ENCODE results near the gene ELMO1.

The ELMO1 gene

DNA sequence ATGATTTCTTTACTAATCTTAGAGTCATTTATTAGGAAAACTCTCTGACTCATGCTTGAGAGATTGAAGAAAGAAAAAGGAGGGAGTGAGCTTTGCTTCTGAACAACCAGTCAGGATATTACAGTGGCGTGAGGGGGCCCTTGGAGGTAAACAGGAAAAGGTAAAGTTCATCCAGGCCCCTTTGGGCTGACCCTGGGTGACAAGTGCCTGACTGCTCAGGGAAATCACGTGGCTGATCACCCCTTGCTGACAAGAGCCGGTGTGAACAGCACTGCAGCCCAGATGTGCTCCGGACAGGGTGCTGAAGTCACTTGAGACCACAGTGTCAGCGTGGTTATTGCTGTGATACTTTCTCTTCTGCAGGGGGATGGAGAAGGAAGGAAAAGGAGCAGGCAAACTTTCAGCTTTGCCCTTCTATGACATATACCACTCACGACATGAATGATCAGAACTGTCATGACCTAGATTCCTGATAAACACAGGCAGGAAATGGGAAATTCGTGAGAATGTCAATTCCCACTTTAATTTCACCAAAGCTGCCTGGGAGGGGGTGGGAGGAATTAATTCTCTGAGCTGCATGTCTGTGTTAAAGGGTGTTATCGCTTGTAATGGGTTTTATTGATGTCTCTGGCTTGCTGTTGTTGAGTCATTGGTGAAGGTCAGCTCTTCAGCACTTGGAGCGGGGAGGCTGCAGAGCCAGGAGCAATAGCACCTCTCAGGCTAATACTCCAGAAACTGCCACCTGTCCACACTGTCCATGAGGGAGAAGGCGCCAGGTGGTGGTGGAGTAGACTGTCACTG is 584.6 kb downstream of the ELMO1 start:
- Histone ChIP-seq H3K27ac (no peak overlapping the region), H3K4me3 (no peak overlapping the region)
- no peak for DNase-seq (ENCODE audit: low spot score)
- TF ChIP-seq, protein P1, sequence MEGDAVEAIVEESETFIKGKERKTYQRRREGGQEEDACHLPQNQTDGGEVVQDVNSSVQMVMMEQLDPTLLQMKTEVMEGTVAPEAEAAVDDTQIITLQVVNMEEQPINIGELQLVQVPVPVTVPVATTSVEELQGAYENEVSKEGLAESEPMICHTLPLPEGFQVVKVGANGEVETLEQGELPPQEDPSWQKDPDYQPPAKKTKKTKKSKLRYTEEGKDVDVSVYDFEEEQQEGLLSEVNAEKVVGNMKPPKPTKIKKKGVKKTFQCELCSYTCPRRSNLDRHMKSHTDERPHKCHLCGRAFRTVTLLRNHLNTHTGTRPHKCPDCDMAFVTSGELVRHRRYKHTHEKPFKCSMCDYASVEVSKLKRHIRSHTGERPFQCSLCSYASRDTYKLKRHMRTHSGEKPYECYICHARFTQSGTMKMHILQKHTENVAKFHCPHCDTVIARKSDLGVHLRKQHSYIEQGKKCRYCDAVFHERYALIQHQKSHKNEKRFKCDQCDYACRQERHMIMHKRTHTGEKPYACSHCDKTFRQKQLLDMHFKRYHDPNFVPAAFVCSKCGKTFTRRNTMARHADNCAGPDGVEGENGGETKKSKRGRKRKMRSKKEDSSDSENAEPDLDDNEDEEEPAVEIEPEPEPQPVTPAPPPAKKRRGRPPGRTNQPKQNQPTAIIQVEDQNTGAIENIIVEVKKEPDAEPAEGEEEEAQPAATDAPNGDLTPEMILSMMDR (IDR thresholded peaks at IDR 0.05) = no peak

DNA sequence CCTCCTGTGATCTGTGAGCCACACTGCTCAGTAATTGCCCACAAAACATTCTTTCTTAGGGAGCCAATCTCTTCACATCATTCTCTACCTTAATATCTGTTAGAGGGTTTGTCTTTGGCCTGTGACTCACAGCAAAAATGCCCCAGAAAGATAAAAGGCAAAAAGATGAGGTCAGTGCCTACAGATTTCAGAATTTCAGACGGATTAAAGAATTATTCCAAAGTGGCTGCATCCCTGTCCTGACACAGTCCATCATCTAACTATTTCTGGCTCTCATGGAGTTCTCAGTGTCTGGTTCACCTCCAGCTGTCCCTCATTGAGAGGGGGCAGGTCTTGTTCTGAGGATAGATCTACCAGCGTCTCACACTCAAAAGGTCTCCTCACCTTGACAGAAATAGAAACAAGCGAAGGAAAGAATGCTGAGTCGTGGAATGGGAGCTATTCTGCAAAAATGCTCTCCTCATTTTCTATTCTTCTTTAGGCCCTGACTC is 585.8 kb downstream of the ELMO1 start:
- no peak overlapping the region for H3K4me3 ChIP-seq
- DNase-seq (ENCODE audit: low spot score) = no peak
- TF ChIP-seq, protein P1 (IDR thresholded peaks at IDR 0.05) = no peak
- no peak overlapping the region for H3K27ac ChIP-seq

DNA sequence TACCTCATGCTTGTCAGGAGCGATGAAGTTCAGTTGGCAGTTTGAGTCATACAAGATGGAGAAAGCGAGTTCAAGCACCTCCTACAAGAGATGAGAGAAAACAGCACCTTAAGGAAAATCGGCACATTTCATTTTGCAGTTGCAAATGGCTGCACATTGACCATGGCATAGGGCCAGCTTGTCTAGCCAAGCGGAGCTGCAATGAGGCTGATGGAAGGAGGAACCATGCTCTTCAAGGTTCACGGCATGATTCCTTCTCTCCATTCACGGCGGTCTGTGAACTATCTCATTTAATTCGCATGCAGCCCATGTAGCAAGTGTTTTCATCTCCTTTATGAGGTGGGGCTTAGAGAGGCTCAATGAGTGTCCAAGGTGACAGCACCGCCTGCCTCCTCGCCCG is 587.0 kb downstream of the ELMO1 start:
- DNase-seq (ENCODE audit: low spot score) = no peak
- H3K27ac ChIP-seq = no peak overlapping the region
- TF ChIP-seq, protein P1 (IDR thresholded peaks at IDR 0.05) = no peak
- H3K4me3 ChIP-seq = no peak overlapping the region

DNA sequence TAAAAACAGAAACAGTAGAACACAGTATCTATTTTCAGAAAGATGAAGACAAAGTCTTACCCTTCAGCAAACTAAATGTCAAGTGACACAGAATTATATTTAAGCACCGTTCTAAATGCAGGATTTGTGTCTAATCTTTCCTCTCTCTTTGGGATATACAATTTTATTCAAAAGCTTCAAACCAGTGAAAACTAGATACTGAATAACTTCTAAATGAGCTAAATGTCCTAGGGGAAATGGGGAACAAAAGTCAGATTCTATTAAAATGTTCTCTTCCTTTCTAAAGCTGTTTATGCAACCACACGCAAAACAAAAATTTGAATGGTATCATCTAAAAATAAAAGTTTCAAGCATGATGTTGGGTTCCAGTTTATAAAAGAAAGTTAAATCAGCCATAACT is 588.0 kb downstream of the ELMO1 start:
- TF ChIP-seq, protein P1 (IDR thresholded peaks at IDR 0.05) = no peak
- Histone ChIP-seq H3K4me3 (no peak overlapping the region), H3K27ac (no peak overlapping the region)
- DNase-seq (ENCODE audit: low spot score) = no peak

DNA sequence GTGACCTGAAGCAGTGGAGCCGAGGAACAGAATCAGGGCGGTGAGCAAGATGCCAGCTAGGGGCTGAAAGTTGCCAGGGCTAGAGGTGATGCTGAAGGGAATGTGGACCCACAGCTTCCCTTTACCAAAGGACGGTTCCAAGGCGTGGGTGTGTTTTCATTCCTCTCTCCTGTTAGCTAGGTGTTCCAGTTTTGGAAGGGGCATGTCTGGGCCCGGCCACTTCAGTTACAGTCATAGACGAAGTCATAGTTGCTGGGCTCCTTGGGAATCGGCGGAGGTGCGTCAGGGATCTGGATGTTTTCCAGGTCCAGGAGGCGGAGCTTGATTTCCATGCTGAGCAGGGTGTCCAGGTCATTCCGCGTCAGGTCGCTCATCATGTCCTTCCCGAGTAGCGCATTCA is 593.3 kb downstream of the ELMO1 start:
- Histone ChIP-seq H3K27ac (no peak overlapping the region), H3K4me3 (no peak overlapping the region)
- no peak for DNase-seq (ENCODE audit: low spot score)
- TF ChIP-seq, protein P1 (IDR thresholded peaks at IDR 0.05) = no peak

DNA sequence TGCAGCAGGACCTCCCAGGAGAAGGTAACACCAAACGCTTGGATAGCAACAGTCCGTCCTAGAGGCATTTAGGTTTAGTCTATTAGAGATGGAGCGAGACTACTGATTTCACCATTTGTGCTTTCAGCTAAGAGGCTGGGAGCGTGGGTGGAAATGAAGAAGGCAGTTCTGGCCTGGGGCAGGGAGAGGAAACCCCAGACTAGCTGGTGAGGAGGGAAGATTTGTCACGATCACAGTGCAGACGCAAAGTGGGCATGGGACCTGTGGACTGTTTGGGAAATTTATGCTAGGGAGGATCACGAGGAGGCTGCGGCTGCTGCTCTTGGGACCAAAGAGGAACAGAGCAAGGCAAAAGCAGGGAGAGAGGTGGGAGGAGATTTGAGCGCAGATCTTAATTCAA is 594.0 kb downstream of the ELMO1 start:
- Histone ChIP-seq H3K27ac (no peak overlapping the region), H3K4me3 (no peak overlapping the region)
- TF ChIP-seq, protein P1 (IDR thresholded peaks at IDR 0.05) = no peak
- DNase-seq (ENCODE audit: low spot score) = no peak

DNA sequence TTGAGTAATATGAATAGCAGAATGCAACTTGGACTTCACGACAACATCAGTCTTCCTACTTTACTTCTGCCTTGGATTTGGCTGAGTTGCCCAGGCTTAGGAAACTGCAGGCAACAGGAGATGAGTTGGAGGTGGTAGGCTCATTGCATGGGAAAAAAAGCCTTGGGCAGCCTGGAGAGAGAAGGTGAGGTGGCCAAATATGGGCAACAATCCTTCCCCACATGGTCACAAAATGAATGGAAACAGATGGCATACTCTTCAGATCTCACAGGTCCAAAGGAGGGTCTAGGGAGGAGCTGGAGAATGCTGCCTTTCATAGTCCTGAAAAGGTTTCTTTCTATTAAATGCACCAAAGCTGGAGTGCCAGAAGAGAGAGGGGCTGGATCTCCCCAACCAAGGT is 595.7 kb downstream of the ELMO1 start:
- H3K4me3 ChIP-seq = no peak overlapping the region
- H3K27ac ChIP-seq = no peak overlapping the region
- TF ChIP-seq, protein P1 (IDR thresholded peaks at IDR 0.05) = no peak
- DNase-seq (ENCODE audit: low spot score) = no peak
